Activated CD8-positive, alpha-beta memory T cell treated with anti-CD3 and anti-CD28 coated beads for 4 hours (primary cell): Measurements from ENCODE around the gene BEST4.
A peak's percentile ranks its signal among the peaks of the same experiment; 100 is the strongest.
"Not testable (repeated sequence)": the region's sequence is repeated elsewhere in the genome, so short reads cannot be mapped to it uniquely, and the experiment has no call there.

Experiments used
- DNase-seq, 2 donors: peaks; one replicate each; pipeline ENCODE4 v3.0.0-alpha.2; 2020; ENCODE audit warnings: low read depth in 2 of 2

The BEST4 gene

GRCh38 chr1:44802306-44803061 is 14.5 kb upstream of the BEST4 start:
- DNase-seq = no peak

GRCh38 chr1:44801491-44802305 is 13.7 kb upstream of the BEST4 start:
- DNase-seq = no peak

GRCh38 chr1:44799770-44800584 is 12.0 kb upstream of the BEST4 start, which contains the start of gene PLK3:
Gene PLK3, plus strand, starts transcription at chr1:44800377. Its CDS starts 87 bp downstream, at chr1:44800464.
- peak; percentile 96 to 97 for DNase-seq

GRCh38 chr1:44798481-44799365 is 10.8 kb upstream of the BEST4 start:
- DNase-seq = no peak

- DNase-seq = not testable (repeated sequence)
Observed at GRCh38 chr1:44797886-44798285, 9.9 kb upstream of the BEST4 start.

- no peak for DNase-seq
Observed at GRCh38 chr1:44792736-44793502, 4.9 kb upstream of the BEST4 start.

GRCh38 chr1:44790968-44791801 is 3.2 kb upstream of the BEST4 start:
- no peak for DNase-seq

- DNase-seq = no peak
Observed at GRCh38 chr1:44787506-44787905, 464 bp downstream of the BEST4 start.

GRCh38 chr1:44786841-44787426 is 1.0 kb downstream of the BEST4 start:
- DNase-seq = no peak

GRCh38 chr1:44786138-44786840 is 1.7 kb downstream of the BEST4 start:
- DNase-seq = peak; percentile 59 to 61

- no peak for DNase-seq
Observed at GRCh38 chr1:44785501-44786137, 2.4 kb downstream of the BEST4 start.

GRCh38 chr1:44785029-44785380 is 3.0 kb downstream of the BEST4 start:
- no peak for DNase-seq

- DNase-seq = no peak
Observed at GRCh38 chr1:44784094-44785028, 3.6 kb downstream of the BEST4 start.

GRCh38 chr1:44783697-44784093 is 4.3 kb downstream of the BEST4 start:
- no peak for DNase-seq

- DNase-seq = no peak
Observed at GRCh38 chr1:44780583-44781121, 7.3 kb downstream of the BEST4 start.
